Stimulated activated memory B cell treated with anti-CD40 and anti-IgM and Interleukin-4, amounts not matched to agents 10 μg/mL and 1 μg/mL and 100 μg/mL, for 72 hours (primary cell): ENCODE results near the gene DPY30.
"Not testable (repeated sequence)": the region's sequence is repeated elsewhere in the genome, so short reads cannot be mapped to it uniquely, and the experiment has no call there.

Experiments
- ATAC-seq: fragments of 150-1000 bp; cut with Tn5 transposase; 2 replicates; pipeline ENCODE4 v1.10.0; 2021
- H3K27ac Mint-ChIP-seq: one replicate; pipeline ENCODE4 v1.8.0; 2022; ENCODE audit warnings: mild to moderate bottlenecking, mixed read lengths
- H3K27me3 Mint-ChIP-seq: one replicate; pipeline ENCODE4 v1.8.0; 2022; ENCODE audit warnings: mixed read lengths
- H3K36me3 Mint-ChIP-seq: one replicate; pipeline ENCODE4 v1.8.0; 2022; ENCODE audit warnings: mixed read lengths
- H3K4me1 Mint-ChIP-seq: one replicate; pipeline ENCODE4 v1.8.0; 2022; ENCODE audit warnings: mixed read lengths
- H3K4me3 Mint-ChIP-seq: one replicate; pipeline ENCODE4 v1.8.0; 2022; ENCODE audit warnings: mild to moderate bottlenecking, moderate library complexity, mixed read lengths
- H3K9me3 Mint-ChIP-seq: one replicate; pipeline ENCODE4 v1.8.0; 2022; ENCODE audit warnings: mixed read lengths

DPY30 gene

DNA sequence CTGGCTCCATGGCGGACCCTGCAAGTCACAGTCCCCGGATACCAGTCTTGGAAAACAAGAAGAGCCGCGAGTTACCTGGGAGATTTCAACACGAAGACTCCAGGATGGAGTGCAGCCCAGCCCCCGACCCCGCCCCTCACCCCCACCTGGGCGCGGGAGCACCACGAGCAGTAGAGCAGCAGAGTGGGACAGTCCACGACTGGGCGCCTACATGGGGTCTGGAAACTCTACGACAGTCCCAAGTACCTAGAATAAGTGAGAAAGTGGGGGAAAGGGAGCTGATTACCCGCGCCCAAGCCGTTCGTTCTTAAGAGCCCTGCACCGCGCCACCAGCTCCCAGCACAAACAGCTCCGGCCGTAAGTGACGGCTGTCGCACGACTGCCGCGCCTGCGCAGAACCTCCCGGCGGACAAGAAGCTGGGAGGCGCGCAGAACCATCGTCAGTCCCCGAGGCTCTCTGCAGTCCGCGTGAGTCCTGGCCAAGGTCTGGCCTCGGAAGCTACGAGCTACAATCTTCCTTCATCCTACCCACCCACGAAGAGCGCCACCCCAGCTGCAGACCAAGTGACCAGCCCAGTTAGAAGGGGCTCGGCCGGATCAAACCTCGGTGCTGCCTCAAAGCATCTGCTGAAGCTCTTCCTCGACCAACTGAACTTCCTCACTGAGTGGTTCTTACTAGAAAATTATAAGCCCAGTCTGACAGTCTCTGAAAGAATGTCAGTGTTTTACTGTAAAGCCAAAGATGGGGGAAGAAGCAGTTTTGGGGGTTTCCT is at the start of gene DPY30:
Gene DPY30 (minus strand): TSS at position 359 of the 773 bp plus-strand sequence. CDS start 349 bp downstream, at position 10.
- no peaks in the 10 kb centered on the region for H3K27me3 Mint-ChIP-seq

DNA sequence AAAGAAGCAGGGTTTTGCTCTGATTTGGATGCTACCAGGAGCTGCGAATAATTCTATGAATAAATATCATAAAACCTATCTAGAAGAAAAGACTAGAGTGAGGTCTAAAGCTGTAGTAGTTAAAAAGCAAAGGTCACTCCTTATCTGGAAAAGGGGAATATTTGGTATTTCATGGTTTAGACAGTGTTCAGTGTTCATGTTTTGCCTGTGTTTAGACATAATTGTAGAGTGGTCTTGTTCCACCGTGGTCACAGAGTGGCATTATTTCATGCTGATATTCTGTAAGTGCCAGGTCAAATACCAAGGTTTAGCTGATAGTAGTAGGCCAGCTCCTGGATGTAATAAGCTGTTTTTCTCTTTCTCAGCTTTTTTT is 34.5 kb upstream of the DPY30 start:
- Mint-ChIP-seq H3K36me3 (peaks cover 13% of the 10 kb centered on the region), H3K27me3 (no peaks in the 10 kb centered on the region), H3K4me3 (no peak overlapping the region), H3K4me1 (peaks cover 34% of the 10 kb centered on the region), H3K9me3 (no peaks in the 10 kb centered on the region), H3K27ac (peak overlapping the region; percentile 12)
- ATAC-seq = no peak

More for the DNA sequence above, at the start of gene DPY30:
- peak within 1 kb of the TSS; percentile 92 for H3K27ac Mint-ChIP-seq
- H3K4me3 Mint-ChIP-seq = peak within 1 kb of the TSS; percentile 87
- peak; percentile 95 for ATAC-seq
- H3K36me3 Mint-ChIP-seq = no peaks in the 10 kb centered on the region
- H3K4me1 Mint-ChIP-seq = no peaks in the 10 kb centered on the region
- no peaks in the 10 kb centered on the region for H3K9me3 Mint-ChIP-seq

DNA sequence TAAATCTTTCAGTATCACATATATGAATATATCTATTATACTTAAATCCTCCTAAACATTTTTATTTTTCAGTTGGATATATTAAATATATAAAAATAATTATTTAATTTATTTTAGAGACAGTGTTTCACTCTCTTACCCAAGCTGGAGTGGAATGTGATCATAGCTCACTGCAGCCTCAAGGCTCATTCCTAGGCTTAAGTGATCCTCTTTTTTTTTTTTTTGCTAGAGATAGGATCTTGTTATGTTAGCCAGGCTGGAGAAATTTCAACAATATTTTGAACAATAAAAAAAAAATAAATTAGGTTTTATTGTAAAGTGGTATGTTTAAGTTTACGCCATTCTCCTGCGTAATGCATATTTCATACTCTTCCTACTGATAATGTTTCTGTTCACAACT is 27.9 kb upstream of the DPY30 start:
- no peak overlapping the region for H3K27ac Mint-ChIP-seq
- ATAC-seq = no peak
- peaks cover 39% of the 10 kb centered on the region for H3K4me1 Mint-ChIP-seq
- no peaks in the 10 kb centered on the region for H3K27me3 Mint-ChIP-seq
- H3K9me3 Mint-ChIP-seq = no peaks in the 10 kb centered on the region
- no peaks in the 10 kb centered on the region for H3K36me3 Mint-ChIP-seq
- no peak overlapping the region for H3K4me3 Mint-ChIP-seq

DNA sequence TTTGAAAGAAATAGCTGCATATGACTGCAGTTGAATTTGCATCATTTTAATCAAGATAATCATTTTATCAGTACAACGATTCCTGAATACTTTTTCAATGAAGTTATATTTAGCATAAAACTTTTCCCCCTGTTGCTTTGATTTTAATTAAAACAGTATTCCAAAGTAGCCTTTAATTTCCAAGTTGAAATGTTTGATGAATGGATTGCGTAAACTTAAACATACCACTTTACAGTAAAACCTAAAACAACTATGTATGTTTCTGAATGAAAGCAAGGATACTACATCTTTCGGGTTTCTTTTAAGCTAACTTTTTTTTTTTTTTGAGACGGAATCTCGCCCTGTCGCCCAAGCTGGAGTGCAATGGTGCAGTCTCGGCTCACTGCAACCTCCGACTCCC is 25.1 kb upstream of the DPY30 start:
- Mint-ChIP-seq H3K9me3 (no peaks in the 10 kb centered on the region), H3K36me3 (no peaks in the 10 kb centered on the region), H3K27me3 (no peaks in the 10 kb centered on the region), H3K4me1 (peaks cover 34% of the 10 kb centered on the region), H3K4me3 (peak overlapping the region; percentile 86), H3K27ac (peak overlapping the region; percentile 83)
- ATAC-seq = no peak

DNA sequence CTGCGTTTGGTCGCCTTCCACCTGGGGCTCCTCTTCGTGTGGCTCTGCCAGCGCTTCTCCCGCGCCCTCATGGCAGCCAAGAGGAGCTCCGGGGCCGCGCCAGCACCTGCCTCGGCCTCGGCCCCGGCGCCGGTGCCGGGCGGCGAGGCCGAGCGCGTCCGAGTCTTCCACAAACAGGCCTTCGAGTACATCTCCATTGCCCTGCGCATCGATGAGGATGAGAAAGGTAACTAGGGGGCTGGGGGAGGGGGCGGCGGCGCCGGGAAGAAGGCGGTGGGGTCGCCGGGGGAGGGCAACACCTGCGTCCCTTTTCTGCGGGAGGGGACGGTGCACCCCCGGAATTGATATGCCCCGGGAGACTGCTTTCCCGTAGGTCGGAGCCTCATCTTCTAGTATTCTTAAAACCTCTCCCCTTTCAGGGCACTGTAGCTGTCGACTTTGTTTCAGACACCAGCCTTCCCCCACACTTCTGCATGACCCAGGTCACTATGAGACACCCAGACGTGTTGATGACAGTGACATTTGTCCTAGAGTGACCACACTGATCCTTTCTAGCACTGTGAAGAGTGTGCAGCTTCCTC is 24.5 kb upstream of the DPY30 start:
- H3K27me3 Mint-ChIP-seq = no peaks in the 10 kb centered on the region
- H3K36me3 Mint-ChIP-seq = no peaks in the 10 kb centered on the region
- no peaks in the 10 kb centered on the region for H3K9me3 Mint-ChIP-seq
- peak overlapping the region; percentile 86 for H3K4me3 Mint-ChIP-seq
- peak overlapping the region; percentile 83 for H3K27ac Mint-ChIP-seq
- peaks cover 34% of the 10 kb centered on the region for H3K4me1 Mint-ChIP-seq
- ATAC-seq = peak; percentile 3

DNA sequence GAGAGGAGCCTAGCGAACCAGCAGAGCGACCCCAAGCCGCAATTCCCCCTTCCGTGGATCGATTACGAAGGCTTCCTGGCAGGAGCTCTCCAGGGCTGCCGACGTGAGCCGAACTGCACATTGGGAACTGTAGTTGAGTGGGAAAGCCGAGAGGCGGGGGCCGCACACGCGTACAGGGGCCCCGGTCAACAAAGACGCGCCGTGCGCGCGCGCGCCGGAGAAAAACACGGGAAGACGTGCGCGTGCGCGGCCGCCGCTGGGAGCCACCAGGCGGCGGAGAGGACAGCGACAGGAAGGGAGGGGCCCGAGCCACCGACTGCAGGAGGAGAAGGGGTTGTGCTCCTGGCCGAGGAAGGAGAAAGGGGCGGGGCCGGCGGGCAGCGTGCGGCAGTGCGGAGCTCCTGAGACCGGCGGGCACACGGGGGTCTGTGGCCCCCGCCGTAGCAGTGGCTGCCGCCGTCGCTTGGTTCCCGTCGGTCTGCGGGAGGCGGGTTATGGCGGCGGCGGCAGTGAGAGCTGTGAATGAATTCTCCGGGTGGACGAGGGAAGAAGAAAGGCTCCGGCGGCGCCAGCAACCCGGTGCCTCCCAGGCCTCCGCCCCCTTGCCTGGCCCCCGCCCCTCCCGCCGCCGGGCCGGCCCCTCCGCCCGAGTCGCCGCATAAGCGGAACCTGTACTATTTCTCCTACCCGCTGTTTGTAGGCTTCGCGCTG is 23.9 kb upstream of the DPY30 start, which contains the start of gene SPAST:
Gene SPAST (plus strand): TSS at position 247 of the 711 bp plus-strand sequence. CDS start 276 bp downstream, at position 523.
- Mint-ChIP-seq H3K36me3 (no peaks in the 10 kb centered on the region), H3K4me1 (peaks cover 34% of the 10 kb centered on the region), H3K27me3 (no peaks in the 10 kb centered on the region), H3K9me3 (no peaks in the 10 kb centered on the region), H3K4me3 (peak within 1 kb of the TSS; percentile 86), H3K27ac (peak within 1 kb of the TSS; percentile 83)
- peak; percentile 98 for ATAC-seq

DNA sequence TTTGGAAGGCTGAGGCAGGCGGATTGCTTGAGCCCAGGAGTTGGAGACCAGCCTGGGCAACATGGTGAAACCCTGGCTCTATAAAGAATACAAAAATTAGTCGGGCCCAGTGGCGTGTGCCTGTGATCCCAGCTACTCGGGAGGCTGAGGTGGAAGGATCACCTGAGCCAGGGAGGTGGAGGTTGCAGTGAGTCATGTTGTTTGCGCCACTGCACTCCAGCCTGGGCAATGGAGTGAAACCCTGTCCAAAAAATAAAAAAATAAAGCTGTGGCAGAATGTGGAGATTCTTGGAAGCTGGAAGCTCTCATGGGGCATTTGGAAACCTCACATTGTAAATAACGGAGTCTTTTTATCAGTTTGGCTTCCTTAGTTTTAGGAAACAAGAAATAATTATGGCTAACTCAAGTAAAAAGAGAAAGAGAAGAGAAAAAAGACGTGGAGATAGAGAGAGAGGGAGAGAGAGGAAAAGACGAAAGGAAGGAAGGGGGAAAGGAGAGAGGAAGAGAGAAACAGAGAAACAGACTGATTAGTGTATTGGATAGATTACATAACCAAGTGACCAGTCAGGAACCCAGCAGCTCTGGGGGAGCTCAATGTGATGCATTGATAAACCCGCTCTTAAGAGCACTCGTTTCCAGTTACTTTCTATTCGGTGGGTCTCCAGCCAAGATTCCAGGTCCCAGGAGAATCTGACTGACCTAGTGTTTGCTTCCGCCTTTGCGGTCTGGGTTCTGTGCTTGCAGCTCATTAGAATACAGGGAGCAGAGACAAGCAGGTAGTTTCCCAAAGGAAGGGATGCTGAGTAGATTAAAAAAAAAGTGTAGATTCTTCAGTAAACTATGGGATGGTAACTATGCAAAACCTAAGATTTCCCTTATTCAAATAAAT is 22.6 kb upstream of the DPY30 start:
- Mint-ChIP-seq H3K4me3 (peak overlapping the region; percentile 86), H3K27me3 (no peaks in the 10 kb centered on the region), H3K4me1 (peaks cover 32% of the 10 kb centered on the region), H3K27ac (peak overlapping the region; percentile 83), H3K9me3 (no peaks in the 10 kb centered on the region), H3K36me3 (no peaks in the 10 kb centered on the region)
- no peak for ATAC-seq

DNA sequence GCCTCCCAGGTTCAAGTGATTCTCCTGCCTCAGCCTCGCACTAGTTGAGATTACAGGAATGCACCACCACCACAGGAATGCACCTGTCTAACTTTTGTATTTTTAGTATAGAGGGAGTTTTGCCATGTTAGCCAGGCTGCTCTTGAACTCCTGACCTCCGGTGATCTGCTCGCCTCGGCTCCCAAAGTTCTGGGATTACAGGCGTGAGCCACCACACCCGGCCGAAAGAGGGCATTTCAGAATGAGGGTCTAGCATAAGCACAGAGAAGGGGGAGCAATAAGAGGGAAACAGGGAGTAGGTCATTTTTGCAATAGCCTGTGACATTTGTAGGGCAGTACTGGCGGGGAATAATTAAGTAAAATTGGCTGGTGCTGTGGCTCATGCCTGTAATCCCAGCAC is 21.8 kb upstream of the DPY30 start:
- Mint-ChIP-seq H3K27me3 (no peaks in the 10 kb centered on the region), H3K9me3 (no peaks in the 10 kb centered on the region), H3K27ac (no peak overlapping the region), H3K4me1 (peaks cover 28% of the 10 kb centered on the region), H3K4me3 (no peak overlapping the region), H3K36me3 (no peaks in the 10 kb centered on the region)
- no peak for ATAC-seq

DNA sequence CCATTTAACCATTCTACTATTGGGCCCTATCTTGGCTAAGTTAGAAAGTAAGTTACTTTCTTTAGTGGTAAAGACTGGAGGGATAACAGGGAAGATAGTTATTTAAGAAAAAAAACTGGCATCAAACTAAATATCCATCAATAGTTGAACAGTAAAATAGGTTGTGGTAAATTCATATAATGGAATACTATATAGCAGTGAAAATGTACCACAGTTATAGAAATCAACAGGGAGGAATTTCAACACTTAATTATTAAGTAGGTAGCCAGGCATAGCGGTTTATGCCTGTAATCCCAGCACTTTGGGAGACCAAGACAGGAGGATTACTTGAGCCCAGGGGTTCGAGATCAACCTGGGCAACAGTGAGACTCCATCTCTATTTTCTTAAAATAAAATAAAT is 20.7 kb upstream of the DPY30 start:
- H3K36me3 Mint-ChIP-seq = no peaks in the 10 kb centered on the region
- peaks cover 17% of the 10 kb centered on the region for H3K4me1 Mint-ChIP-seq
- no peak overlapping the region for H3K4me3 Mint-ChIP-seq
- no peak overlapping the region for H3K27ac Mint-ChIP-seq
- ATAC-seq = no peak
- no peaks in the 10 kb centered on the region for H3K27me3 Mint-ChIP-seq
- no peaks in the 10 kb centered on the region for H3K9me3 Mint-ChIP-seq

DNA sequence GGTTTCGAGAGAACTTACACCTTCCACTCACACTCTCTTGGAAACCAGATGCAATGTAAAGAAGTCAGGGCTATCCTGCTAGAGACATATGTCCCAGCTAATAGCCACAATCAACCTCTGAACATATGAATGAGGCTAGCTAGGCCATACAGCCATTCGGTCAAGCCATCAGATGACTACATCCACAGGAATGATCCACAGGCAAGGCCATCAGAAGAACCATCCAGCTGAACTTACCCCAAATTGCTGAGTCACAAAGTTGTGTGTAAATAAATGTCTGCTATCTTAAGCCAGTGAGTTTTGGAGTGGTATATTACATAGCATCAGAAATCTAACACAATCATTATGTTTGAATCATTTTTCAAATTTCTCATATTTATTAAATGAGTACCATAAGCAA is 18.5 kb upstream of the DPY30 start:
- ATAC-seq = no peak
- H3K4me3 Mint-ChIP-seq = no peak overlapping the region

DNA sequence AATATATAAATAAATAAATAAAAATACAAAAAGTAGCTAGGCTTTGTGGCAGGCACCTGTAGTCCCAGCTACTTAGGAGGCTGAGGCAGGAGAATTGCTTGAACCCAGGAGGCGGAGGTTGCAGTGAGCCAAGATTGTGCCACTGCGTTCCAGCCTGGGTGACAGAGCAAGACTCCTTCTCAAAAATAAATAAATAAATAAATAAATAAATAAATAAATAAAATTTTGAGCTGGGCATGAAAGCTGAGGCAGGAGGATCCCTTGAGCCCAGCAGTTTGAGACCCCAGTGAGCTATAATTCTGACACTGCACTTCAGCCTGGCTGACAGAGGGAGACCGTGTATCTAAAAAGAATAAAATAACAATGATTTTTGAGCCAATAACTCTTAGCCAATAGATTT is 15.0 kb upstream of the DPY30 start:
- not testable (repeated sequence) for H3K27ac Mint-ChIP-seq, H3K27me3 Mint-ChIP-seq, ATAC-seq, H3K36me3 Mint-ChIP-seq, H3K4me3 Mint-ChIP-seq, H3K9me3 Mint-ChIP-seq, H3K4me1 Mint-ChIP-seq

More for the DNA sequence above, 18.5 kb upstream of the DPY30 start:
- Mint-ChIP-seq H3K27ac (no peak overlapping the region), H3K36me3 (no peaks in the 10 kb centered on the region), H3K4me1 (peaks cover 9% of the 10 kb centered on the region), H3K27me3 (no peaks in the 10 kb centered on the region), H3K9me3 (no peaks in the 10 kb centered on the region)

DNA sequence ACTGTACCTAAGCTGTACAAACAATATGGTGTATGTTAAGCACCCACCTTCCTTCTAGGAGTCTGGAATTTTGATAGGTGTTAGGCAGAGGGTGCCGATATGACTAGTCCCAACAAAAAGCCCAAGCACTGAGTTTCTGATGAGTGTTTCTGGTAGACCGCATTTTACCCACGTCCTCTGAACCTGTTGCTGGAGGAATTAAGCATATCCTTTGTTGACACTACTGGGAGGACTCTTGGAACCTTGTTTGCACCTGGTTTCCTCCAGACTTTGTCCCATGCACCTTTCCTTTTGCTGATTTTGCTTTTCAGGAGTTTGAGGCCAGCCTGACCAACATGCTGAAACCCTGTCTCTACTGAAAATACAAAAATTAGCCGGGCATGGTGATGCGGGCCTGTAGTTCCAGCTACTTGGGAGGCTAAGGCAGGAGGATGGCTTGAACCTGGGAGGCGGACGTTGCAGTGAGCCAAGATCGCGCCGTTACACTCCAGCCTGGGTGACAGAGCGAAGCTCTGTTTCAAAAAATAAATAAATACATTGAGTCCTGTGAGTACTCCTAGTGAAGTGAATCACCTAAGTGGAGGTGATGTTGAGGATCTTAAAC is 12.3 kb upstream of the DPY30 start:
- ATAC-seq = no peak
- Mint-ChIP-seq H3K4me3 (no peak overlapping the region), H3K4me1 (no peaks in the 10 kb centered on the region), H3K9me3 (no peaks in the 10 kb centered on the region), H3K27me3 (no peaks in the 10 kb centered on the region), H3K27ac (no peak overlapping the region), H3K36me3 (no peaks in the 10 kb centered on the region)

DNA sequence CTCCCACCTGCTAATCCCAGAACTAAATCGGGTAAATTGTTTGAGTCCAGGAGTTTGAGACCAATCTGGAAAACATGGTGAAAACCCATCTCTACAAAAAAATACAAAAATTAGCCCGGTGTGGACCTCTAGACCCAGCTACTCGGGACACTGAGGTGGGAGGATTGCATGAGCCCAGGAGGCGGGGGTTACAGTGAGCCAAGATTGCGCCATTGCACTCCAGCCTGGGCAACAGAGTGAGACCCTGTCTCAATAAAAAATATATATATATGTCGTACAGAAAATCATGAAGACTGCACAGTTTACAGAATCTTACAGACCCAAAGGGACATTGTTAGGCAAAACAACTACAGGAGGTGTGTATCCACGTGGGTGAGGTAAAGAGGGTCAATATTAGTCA is 4.0 kb upstream of the DPY30 start:
- H3K27ac Mint-ChIP-seq = no peak overlapping the region
- no peaks in the 10 kb centered on the region for H3K36me3 Mint-ChIP-seq
- no peaks in the 10 kb centered on the region for H3K9me3 Mint-ChIP-seq
- ATAC-seq = no peak
- H3K4me1 Mint-ChIP-seq = no peaks in the 10 kb centered on the region
- no peaks in the 10 kb centered on the region for H3K27me3 Mint-ChIP-seq
- H3K4me3 Mint-ChIP-seq = no peak overlapping the region

DNA sequence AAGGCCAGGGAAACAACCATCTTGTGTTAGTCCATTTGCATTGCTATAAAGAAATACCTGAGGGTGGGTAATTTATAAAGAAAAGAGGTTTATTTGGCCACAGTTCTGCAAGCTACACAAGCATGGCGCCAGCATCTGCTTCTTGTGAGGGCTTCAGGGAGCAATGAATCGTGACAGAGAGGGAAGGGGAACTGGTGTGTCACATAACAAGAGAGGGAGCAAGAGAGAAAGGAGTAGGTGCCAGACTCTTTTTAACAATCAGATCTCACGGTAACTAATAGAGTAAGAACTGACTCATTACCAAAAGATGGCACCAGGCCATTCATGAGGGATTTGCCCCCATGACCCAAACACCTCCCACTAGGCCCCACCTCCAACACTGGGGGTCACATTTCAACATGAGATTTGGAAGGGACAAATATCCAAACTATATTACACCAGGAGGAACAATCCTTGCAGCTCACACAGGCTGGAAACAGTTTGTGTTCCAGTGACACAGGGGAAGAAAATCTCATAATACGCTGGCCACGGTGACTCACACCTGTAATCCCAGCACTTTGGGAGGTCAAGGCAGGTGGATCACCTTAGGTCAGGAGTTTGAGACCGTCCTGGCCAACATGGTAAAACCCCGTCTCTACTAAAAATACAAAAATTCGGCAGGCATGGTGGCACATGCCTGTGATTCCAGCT is 5.3 kb downstream of the DPY30 start:
- ATAC-seq = peak; percentile 51
- not testable (repeated sequence) for H3K27me3 Mint-ChIP-seq, H3K4me3 Mint-ChIP-seq, H3K9me3 Mint-ChIP-seq
- Mint-ChIP-seq H3K4me1 (peaks cover 19% of the 10 kb centered on the region), H3K27ac (peak overlapping the region; percentile 53), H3K36me3 (peaks cover 34% of the 10 kb centered on the region)
